ENCODE measurements around the gene SLC38A8. TPM values are rescaled to one million over a fixed set of nuclear protein-coding genes. Genes with fewer than 3 reads are reported as not detected.
A peak's percentile ranks its signal among the peaks of the same experiment; 100 is the strongest.

SLC38A8 gene
- total RNA-seq, 2 donors from 2014 or later = not detected

DNA sequence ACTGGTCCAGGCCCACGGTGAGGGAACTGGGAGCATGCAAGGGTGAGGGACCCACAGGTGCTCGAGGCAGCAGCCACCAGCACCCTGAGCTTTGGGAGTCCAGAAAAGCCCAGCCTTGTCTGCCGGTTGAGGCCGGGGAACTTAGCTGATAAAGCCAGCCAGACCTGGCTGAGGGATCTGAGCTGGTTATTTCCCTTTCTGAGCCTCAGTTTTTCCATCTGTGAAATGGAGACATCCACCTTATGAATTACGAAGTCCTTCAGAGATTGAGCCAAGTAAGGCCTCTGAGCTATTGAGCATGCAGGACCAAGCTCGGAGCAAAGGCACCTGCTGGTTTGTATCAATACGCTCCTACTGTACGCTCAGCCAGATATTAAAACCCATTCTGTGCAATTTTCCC is 60.8 kb downstream of the SLC38A8 start:
- Mint-ChIP-seq H3K27ac (no peak overlapping the region), H3K4me3 (no peak overlapping the region), H3K36me3 (ENCODE audit: low read depth) (peaks cover 12% of the 10 kb centered on the region), H3K9me3 (peaks cover 23% of the 10 kb centered on the region), H3K4me1 (no peaks in the 10 kb centered on the region), H3K27me3 (ENCODE audit: insufficient read depth) (peaks cover 2% of the 10 kb centered on the region)
- H3K36me3 ChIP-seq (ENCODE audit: control insufficient read depth, insufficient read depth, low read length) = no peaks in the 10 kb centered on the region
- no peak overlapping the region for H3K27ac ChIP-seq (ENCODE audit: low read depth, low read length)
- 90 to 95% methylated on average over 8 of the region's 8 CpGs for WGBS, 2 experiments (ENCODE audit: insufficient coverage in 1 of 2, insufficient read length in 1 of 2)
- TF ChIP-seq, protein P1, sequence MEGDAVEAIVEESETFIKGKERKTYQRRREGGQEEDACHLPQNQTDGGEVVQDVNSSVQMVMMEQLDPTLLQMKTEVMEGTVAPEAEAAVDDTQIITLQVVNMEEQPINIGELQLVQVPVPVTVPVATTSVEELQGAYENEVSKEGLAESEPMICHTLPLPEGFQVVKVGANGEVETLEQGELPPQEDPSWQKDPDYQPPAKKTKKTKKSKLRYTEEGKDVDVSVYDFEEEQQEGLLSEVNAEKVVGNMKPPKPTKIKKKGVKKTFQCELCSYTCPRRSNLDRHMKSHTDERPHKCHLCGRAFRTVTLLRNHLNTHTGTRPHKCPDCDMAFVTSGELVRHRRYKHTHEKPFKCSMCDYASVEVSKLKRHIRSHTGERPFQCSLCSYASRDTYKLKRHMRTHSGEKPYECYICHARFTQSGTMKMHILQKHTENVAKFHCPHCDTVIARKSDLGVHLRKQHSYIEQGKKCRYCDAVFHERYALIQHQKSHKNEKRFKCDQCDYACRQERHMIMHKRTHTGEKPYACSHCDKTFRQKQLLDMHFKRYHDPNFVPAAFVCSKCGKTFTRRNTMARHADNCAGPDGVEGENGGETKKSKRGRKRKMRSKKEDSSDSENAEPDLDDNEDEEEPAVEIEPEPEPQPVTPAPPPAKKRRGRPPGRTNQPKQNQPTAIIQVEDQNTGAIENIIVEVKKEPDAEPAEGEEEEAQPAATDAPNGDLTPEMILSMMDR (conservative IDR thresholded peaks at IDR 0.05) = no peak
- no peak for DNase-seq
- peaks cover 18% of the 10 kb centered on the region for H3K9me3 ChIP-seq (ENCODE audit: control insufficient read depth, low read length)
- no peaks in the 10 kb centered on the region for H3K4me1 ChIP-seq (ENCODE audit: control insufficient read depth, insufficient read depth, low read length)
- no peak overlapping the region for H3K9ac ChIP-seq (ENCODE audit: extremely low read depth, low read length, poor library complexity, severe bottlenecking)
- H3K4me3 ChIP-seq (ENCODE audit: low read length) = no peak overlapping the region
- no peaks in the 10 kb centered on the region for H3K27me3 ChIP-seq (ENCODE audit: control insufficient read depth, insufficient read depth, low read length, poor library complexity, severe bottlenecking)

DNA sequence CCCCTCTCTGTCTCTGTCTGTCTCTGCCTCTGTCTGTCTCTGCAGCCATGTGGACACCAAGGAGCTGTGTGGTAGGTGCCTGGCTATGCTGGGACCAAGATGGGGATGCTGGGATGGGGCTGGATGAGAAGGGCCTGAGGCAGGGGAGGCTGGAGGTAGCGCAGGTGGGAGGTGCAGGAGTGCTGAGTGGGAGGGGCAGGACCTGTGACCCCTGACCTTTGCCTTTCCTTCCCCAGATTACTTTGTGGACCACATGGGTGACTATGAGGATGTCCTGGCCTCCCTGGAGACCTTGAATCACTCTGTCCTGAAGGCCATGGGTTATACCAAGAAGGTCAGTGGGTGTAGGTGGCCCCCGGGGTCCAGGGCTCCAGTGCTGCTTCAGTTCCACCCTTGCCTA is 61.8 kb downstream of the SLC38A8 start:
- no peaks in the 10 kb centered on the region for H3K27me3 ChIP-seq (ENCODE audit: control insufficient read depth, insufficient read depth, low read length, poor library complexity, severe bottlenecking)
- peaks cover 12% of the 10 kb centered on the region for H3K36me3 Mint-ChIP-seq (ENCODE audit: low read depth)
- no peak overlapping the region for H3K9ac ChIP-seq (ENCODE audit: extremely low read depth, low read length, poor library complexity, severe bottlenecking)
- H3K9me3 ChIP-seq (ENCODE audit: control insufficient read depth, low read length) = peaks cover 18% of the 10 kb centered on the region
- 95% methylated on average over 2 of the region's 2 CpGs; no CpG with 5 or more reads in 1 of the 2 experiments for WGBS, 2 experiments (ENCODE audit: insufficient coverage in 1 of 2, insufficient read length in 1 of 2)
- H3K4me1 ChIP-seq (ENCODE audit: control insufficient read depth, insufficient read depth, low read length) = no peaks in the 10 kb centered on the region
- H3K4me1 Mint-ChIP-seq = no peaks in the 10 kb centered on the region
- peaks cover 5% of the 10 kb centered on the region for H3K27me3 Mint-ChIP-seq (ENCODE audit: insufficient read depth)
- no peaks in the 10 kb centered on the region for H3K36me3 ChIP-seq (ENCODE audit: control insufficient read depth, insufficient read depth, low read length)
- H3K4me3 Mint-ChIP-seq = no peak overlapping the region
- no peak overlapping the region for H3K4me3 ChIP-seq (ENCODE audit: low read length)
- no peak overlapping the region for H3K27ac Mint-ChIP-seq
- TF ChIP-seq, protein P1 (conservative IDR thresholded peaks at IDR 0.05) = no peak
- H3K9me3 Mint-ChIP-seq = peaks cover 23% of the 10 kb centered on the region
- no peak overlapping the region for H3K27ac ChIP-seq (ENCODE audit: low read depth, low read length)
- no peak for DNase-seq

DNA sequence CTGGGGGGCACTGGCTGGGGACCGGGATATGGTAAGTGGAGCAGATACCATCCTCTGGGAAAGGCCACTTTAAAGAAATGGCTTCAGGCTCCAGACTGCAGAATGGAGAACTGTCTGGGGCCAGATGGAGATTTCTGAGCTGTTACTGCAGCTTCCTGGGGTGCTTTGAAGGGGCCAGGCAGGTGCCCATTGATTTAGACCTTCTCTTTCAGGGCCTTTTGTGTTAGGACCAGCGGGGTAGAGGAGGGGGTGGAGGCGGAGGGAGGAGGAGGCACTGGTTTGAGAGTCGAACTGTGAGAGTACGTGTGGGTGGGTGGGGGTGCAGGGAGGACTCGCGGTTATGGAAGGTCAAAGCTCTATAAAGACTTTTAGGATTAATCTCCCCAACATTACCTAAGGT is 63.2 kb downstream of the SLC38A8 start:
- TF ChIP-seq, protein P1 (conservative IDR thresholded peaks at IDR 0.05) = no peak
- no peaks in the 10 kb centered on the region for H3K4me1 Mint-ChIP-seq
- H3K9me3 ChIP-seq (ENCODE audit: control insufficient read depth, low read length) = peaks cover 18% of the 10 kb centered on the region
- H3K4me3 ChIP-seq (ENCODE audit: low read length) = no peak overlapping the region
- peaks cover 12% of the 10 kb centered on the region for H3K36me3 Mint-ChIP-seq (ENCODE audit: low read depth)
- H3K27ac ChIP-seq (ENCODE audit: low read depth, low read length) = peak overlapping the region; percentile 64
- H3K36me3 ChIP-seq (ENCODE audit: control insufficient read depth, insufficient read depth, low read length) = no peaks in the 10 kb centered on the region
- H3K4me3 Mint-ChIP-seq = no peak overlapping the region
- DNase-seq = no peak
- 68% methylated on average over 4 of the region's 7 CpGs; no CpG with 5 or more reads in 1 of the 2 experiments for WGBS, 2 experiments (ENCODE audit: insufficient coverage in 1 of 2, insufficient read length in 1 of 2)
- no peak overlapping the region for H3K27ac Mint-ChIP-seq
- H3K27me3 ChIP-seq (ENCODE audit: control insufficient read depth, insufficient read depth, low read length, poor library complexity, severe bottlenecking) = no peaks in the 10 kb centered on the region
- no peak overlapping the region for H3K9ac ChIP-seq (ENCODE audit: extremely low read depth, low read length, poor library complexity, severe bottlenecking)
- peaks cover 7% of the 10 kb centered on the region for H3K27me3 Mint-ChIP-seq (ENCODE audit: insufficient read depth)
- H3K4me1 ChIP-seq (ENCODE audit: control insufficient read depth, insufficient read depth, low read length) = no peaks in the 10 kb centered on the region
- H3K9me3 Mint-ChIP-seq = peaks cover 23% of the 10 kb centered on the region
